ACC112 (cell line): ENCODE data around the gene ZNF511.
A peak's percentile ranks its signal among the peaks of the same experiment; 100 is the strongest.

Experiments used
- H2AFZ ChIP-seq: fragments of 200-600 bp; sonication (generic); one replicate; pipeline ENCODE4 v1.6.0; 2017; ENCODE audit warnings: antibody characterized with exemption, low read length; ENCODE audit not compliant: unreplicated experiment
- H3K27ac ChIP-seq: fragments of 200-600 bp; sonication (generic); 2 replicates; pipeline ENCODE4 v1.5.1; 2014; ENCODE audit warnings: low read depth, mild to moderate bottlenecking, antibody characterized with exemption, low read length, moderate library complexity
- H3K27me3 ChIP-seq: fragments of 200-600 bp; sonication (generic); 2 replicates; pipeline ENCODE4 v1.6.1; 2014; ENCODE audit warnings: mild to moderate bottlenecking, antibody characterized with exemption, low read length, moderate library complexity, mixed read lengths; ENCODE audit not compliant: insufficient read depth
- H3K36me3 ChIP-seq: fragments of 200-600 bp; sonication (generic); 2 replicates; pipeline ENCODE4 v1.6.1; 2016; ENCODE audit warnings: mild to moderate bottlenecking, antibody characterized with exemption, low read length, moderate library complexity, mixed read lengths; ENCODE audit not compliant: insufficient read depth
- H3K4me1 ChIP-seq: fragments of 200-600 bp; sonication (generic); one replicate; pipeline ENCODE4 v1.6.1; 2016; ENCODE audit warnings: low read length, mixed read lengths; ENCODE audit not compliant: insufficient read depth, unreplicated experiment, control insufficient read depth
- H3K4me3 ChIP-seq: fragments of 200-600 bp; sonication (generic); 2 replicates; pipeline ENCODE4 v1.5.1; 2014; ENCODE audit warnings: mild to moderate bottlenecking, low read depth, low read length
- H3K79me2 ChIP-seq: fragments of 200-600 bp; sonication (generic); one replicate; pipeline ENCODE4 v1.6.0; 2016; ENCODE audit warnings: low read length; ENCODE audit not compliant: control insufficient read depth, unreplicated experiment, insufficient read depth

ZNF511 gene

DNA sequence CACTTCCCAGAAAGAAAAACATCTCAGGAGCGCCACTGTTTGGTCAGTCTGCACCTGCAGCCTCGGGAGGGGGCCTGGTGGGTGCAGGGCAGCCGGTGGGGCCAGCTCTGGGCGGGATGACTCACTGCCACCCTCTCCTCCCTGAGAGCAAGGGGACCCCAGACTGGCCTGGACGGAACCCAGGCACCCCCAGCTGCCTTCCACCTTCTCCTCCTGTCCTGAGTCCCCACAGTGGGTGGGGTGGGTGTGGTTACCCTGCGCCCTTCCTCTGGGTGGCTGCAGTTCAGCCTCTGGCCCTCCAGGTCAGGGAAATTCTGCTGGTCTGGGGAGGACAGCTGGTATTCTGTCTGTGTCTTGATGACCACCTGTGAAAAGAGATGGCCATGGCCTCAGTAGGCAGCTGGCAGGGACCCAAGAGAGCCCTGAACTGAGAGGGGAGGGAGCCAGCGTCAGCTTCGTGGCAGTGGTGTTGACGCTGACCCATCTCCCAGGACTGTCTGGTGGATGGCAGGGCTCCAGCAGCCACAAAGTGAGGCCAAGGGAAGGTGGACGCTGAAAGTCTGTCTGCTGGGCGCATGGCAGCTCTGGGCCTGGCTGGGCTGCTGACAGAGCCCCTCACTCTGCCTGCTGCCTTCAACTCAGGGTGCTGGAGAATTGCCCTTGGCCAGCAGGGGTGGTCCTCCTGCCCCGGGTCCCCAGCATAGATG, 19.1 kb downstream of the ZNF511 start:
- no peak overlapping the region for H2AFZ ChIP-seq
- H3K79me2 ChIP-seq: no peaks in the 10 kb centered on the region
- H3K27me3 ChIP-seq: peaks cover 61% of the 10 kb centered on the region
- H3K27ac ChIP-seq: no peak overlapping the region
- no peak overlapping the region for H3K4me3 ChIP-seq
- peaks cover 7% of the 10 kb centered on the region for H3K4me1 ChIP-seq
- no peaks in the 10 kb centered on the region for H3K36me3 ChIP-seq

- H3K36me3 ChIP-seq: no peaks in the 10 kb centered on the region
- no peaks in the 10 kb centered on the region for H3K79me2 ChIP-seq
- H2AFZ ChIP-seq: no peak overlapping the region
- H3K27ac ChIP-seq: no peak overlapping the region
- no peak overlapping the region for H3K4me3 ChIP-seq
- peaks cover 7% of the 10 kb centered on the region for H3K4me1 ChIP-seq
- H3K27me3 ChIP-seq: peaks cover 66% of the 10 kb centered on the region
Measured at GRCh38 chr10:133328358-133329343, 19.9 kb downstream of the ZNF511 start.

DNA sequence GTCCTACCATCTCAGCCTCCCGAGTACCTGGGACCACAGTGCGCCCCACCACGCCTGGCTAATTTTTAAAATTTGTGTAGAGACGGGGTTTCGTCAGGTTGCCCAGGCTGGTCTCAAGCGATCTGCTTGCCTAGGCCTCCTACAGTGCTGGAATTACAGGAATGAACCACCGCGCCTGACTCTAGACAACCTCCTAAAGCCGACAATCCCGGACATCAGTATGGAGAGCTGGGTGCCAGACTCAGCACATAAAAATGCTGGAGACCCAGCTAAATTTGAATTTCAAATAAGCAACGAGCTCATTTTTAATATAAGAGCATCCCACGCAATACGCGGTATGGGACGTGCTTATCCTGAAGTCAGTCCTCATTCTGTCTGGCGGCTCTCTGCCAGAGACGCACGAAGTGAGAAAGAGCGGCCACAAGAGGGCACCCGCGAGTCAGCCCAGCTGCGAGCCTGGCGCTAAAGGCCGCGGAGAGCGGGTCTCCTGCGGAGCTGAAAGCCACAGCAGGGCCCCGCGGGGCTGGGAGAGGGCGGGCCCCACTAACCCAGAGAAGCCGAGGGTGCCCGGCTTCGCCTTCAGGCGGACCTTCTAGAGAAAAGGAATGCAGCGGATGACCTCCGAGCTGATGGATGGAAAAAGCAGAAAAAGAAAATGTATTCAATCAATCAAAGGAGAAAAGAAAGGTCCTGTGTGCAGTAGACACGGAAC, 20.9 kb downstream of the ZNF511 start:
- no peak overlapping the region for H3K27ac ChIP-seq
- H3K79me2 ChIP-seq: no peaks in the 10 kb centered on the region
- H3K27me3 ChIP-seq: peaks cover 72% of the 10 kb centered on the region
- no peaks in the 10 kb centered on the region for H3K36me3 ChIP-seq
- H3K4me3 ChIP-seq: peak overlapping the region; percentile 58
- no peak overlapping the region for H2AFZ ChIP-seq
- peaks cover 7% of the 10 kb centered on the region for H3K4me1 ChIP-seq

DNA sequence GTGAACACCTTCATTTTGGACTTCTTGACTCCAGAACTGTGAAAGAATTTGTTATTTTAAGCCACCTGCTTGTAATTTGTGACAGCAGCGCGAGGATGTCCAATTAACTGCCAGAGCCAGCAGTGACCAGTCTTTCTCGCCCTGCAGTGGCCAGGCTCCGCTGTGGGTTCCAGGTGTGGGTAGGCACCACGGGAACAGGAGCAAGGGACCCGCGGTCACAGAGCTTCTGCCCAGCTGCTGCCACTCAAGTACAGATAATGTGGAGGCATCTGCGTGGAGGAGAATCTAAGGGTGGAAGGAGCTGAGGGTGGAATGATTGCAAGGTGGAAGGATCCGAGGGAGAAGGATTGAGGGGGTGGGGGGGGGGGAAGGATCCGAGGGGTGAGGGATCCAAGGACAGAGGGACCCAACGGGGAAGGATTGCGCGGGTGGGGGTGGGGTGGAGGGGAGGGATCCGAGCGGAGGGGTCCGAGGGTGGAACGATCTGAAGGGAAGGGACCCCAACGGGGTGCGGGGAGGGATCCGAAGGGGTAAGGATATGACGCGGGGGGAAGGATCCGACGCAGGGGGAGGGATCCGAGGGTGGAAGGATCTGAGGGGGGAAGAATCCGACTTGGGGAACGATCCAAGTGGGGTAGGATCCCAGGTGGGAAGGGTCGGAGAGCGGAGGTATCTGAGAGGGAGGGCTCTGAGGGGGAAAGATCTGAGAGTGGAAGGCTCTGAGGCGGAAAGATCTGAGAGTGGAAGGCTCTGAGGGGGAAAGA, 24.4 kb downstream of the ZNF511 start:
- Histone ChIP-seq H3K4me3 (no peak overlapping the region), H3K36me3 (no peaks in the 10 kb centered on the region), H3K4me1 (peaks cover 8% of the 10 kb centered on the region), H3K27ac (no peak overlapping the region), H3K27me3 (peaks cover 71% of the 10 kb centered on the region), H3K79me2 (no peaks in the 10 kb centered on the region), H2AFZ (no peak overlapping the region)

GRCh38 chr10:133334503-133335245, 26.0 kb downstream of the ZNF511 start:
- Histone ChIP-seq H2AFZ (no peak overlapping the region), H3K27ac (no peak overlapping the region), H3K79me2 (no peaks in the 10 kb centered on the region), H3K27me3 (peaks cover 64% of the 10 kb centered on the region), H3K4me1 (peaks cover 5% of the 10 kb centered on the region), H3K36me3 (no peaks in the 10 kb centered on the region), H3K4me3 (peak overlapping the region; percentile 66)

DNA sequence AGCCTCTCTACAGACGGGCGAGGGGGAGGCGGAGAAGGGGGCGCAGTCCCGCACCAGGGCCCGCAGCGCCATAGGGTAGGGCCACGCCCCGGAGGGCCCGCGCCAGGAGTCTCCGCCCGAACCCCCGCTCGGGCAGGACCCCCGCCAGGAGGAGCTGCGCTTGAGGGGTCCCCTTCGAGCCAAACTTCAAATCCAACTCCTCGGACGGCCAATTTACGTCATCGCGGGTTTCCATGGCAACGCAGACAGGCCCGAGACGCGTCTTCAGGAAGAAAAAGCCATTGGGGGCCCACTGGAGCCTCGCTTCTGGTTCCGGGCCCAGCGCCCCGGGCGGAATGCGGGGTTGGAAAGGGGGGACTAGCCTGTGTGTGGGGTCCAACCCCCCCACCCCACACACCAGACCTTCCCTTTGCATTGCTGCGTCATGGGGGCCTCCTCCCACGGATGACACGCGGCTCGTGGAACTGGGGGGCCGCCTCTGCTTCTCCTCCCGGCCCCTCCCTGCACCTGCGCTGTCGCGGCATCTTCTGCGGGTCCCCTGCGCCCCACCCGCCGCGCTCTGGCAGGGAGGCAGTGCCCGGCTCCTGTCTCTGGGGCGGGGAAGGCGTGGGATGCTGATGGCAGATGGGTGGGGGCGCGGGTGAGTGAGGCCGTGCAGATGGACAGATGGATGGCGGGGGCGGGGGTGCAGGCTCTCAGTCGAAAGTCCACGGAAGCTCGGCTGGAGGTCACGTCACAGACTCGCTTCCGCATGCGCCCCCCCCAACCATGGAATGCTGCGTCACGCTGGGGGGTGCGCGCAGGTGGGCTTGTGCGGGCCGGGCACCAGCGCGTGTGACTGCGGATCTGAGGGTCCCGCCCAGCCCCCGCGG, 26.8 kb downstream of the ZNF511 start:
- H3K4me1 ChIP-seq: peaks cover 5% of the 10 kb centered on the region
- H3K4me3 ChIP-seq: peak overlapping the region; percentile 66
- H2AFZ ChIP-seq: no peak overlapping the region
- H3K27me3 ChIP-seq: peaks cover 64% of the 10 kb centered on the region
- no peaks in the 10 kb centered on the region for H3K36me3 ChIP-seq
- no peak overlapping the region for H3K27ac ChIP-seq
- H3K79me2 ChIP-seq: no peaks in the 10 kb centered on the region

DNA sequence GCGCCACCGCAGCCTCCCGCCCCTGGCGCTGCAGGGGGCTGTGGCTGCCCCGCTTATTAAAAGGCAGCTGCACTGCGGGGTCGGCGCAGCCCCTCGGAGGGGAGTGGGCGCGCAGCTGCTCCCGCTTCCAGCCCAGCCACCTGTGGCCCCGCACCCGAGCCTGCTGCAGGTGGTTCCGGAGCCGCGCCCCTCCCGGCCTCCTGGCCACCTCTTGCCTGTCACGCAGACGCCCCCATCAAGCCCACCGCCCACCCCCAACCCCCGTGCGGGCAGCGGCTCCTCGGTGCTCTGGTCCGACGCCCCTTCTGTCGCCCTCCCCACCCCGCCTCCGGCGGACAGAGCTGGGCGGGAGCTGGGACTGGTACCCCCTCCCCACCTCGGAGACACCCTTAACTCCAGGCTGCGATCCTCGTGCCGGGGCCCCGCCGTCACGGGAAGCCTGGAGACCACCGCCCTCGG, 27.4 kb downstream of the ZNF511 start:
- Histone ChIP-seq H3K79me2 (no peaks in the 10 kb centered on the region), H3K4me1 (peaks cover 5% of the 10 kb centered on the region), H3K27ac (no peak overlapping the region), H3K4me3 (no peak overlapping the region), H3K36me3 (no peaks in the 10 kb centered on the region), H3K27me3 (peaks cover 60% of the 10 kb centered on the region), H2AFZ (no peak overlapping the region)

- Histone ChIP-seq H3K79me2 (no peaks in the 10 kb centered on the region), H3K27me3 (peaks cover 53% of the 10 kb centered on the region), H3K4me1 (peaks cover 5% of the 10 kb centered on the region), H3K36me3 (no peaks in the 10 kb centered on the region), H2AFZ (no peak within 1 kb of the TSS), H3K4me3 (peak within 1 kb of the TSS; percentile 66), H3K27ac (no peak within 1 kb of the TSS)
Measured at GRCh38 chr10:133336577-133337369, 28.1 kb downstream of the ZNF511 start, which contains the start of gene CALY. Gene CALY (minus strand): TSS chr10:133336896. CDS start chr10:133328989, 7,907 bp downstream.
